ENCODE data around the gene TSPAN12.

The TSPAN12 gene

DNA sequence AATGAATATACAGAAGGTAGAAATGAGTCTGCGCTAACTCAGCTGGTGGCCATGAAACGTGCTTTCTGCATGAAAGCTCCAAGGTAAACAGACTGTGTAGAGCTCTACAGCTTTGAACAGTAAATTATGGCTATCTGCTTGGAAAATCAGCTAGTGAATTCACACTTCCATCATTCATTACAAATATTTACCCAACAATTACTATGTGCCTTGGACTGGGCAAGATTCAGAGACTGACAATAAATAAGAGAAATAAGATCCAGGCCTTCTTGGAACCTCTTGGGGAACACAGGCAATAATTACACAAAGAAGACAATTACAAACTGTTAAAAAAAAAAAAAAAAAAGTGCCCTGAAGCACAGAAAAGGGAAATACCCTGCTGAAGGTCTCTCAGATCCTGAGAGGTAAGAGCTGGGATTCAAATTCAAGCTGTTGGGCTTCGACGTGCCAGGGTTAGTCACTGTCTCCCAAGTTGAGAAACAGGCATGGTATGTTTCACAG lies 15.8 kb downstream of the TSPAN12 start:
- DNase-seq (ENCODE audit: low spot score), result no peak

DNA sequence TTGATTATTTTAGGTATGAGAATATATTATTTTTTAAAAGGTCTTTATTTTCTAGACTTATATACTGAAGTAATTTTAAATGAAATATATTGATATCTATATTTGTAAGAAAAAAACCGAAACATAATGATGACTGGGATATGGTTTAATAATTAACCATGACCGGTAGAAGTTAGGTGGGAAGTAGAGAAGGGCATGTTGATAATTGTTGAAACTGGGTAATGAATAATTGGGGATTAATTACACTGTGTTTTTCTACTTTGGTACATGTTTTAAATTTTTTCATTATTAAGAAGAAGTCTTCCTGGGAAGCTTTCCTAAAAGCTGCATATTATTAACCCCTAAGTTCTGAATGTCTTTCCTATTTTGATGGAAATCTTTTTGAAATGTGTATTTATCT lies 16.3 kb downstream of the TSPAN12 start:
- DNase-seq (ENCODE audit: low spot score), result no peak

DNA sequence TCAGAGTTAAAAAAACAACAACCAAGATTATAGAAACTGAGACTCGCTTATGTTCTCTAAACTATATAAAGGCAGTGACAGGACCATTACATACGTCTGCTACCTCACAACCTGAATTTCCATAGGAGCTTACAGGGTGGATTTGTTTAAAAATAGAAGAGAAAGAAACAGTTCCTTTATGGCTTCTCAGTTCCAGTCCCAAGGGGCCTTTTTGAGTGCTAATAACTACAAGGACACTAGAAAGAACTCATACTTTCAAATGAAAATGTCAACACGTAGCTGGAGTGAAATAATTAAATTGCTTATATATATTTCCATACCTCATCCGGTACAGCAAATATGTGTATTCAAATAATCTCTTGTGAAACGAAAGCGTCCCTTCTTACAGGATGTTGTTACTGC lies 19.7 kb downstream of the TSPAN12 start:
- DNase-seq (ENCODE audit: low spot score), result no peak

DNA sequence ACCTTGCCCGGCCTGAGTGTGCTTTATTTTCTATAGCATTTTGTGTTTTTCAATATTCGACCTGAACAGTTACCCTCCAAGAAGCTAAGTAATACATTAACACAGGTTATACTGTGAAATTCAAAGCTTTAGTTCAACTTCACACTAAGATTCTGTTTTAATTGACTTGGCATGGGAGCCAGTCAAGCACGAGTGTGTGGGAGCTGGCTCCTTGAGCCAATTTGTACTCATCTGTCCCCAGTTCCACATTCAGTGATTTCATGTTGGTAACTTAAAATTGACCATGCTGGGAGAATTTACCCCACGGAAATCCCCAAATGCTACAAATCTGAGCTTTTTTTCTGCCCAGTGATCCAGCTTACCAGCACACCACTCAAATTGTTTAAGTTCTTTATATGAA lies 20.3 kb downstream of the TSPAN12 start:
- DNase-seq (ENCODE audit: low spot score), result no peak

DNA sequence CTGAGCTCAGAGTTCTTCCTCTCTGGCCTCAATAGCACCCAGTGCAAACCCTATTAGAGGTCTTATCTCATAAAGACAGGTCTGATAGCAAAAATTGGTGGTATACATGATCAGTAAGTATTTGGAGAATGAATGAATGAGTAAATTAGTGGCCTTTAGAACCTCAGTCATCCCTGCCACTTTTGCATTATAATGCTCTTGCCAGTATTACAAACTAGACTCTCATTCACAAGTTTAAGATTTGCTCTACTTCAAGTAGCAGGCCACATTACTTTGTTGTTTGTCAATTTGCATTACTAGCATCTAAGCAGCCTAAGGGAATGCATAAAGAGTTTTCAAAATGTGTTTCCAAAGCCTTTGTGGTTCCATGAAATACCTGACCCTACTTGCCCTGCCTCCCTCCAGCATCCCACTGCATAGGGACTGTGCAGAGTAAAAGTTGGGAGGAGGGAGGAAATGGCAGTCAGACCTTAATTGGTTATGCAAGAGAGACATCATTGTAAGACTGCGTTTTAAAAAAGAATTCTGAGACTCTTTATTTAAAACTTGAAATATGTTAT lies 21.3 kb downstream of the TSPAN12 start:
- DNase-seq (ENCODE audit: low spot score), result no peak

DNA sequence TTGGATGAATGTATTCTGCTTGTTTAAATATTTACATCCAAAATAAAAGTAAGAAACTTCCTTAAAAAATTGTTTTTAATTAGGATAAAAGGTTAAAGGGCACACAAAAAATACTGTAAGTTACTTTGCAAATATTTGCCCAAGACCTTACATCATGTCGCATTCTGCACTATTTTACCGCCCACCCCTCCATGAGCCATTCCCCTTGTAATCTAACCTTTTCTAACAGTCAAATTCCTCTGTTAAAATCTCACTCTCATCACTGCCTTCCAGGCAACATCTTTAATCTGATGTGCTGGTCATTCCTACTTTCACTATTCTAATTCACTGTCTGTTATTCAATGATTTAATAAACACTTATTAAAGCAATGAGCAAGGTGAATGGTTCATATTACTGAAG lies 23.2 kb downstream of the TSPAN12 start:
- no peak for DNase-seq (ENCODE audit: low spot score)

DNA sequence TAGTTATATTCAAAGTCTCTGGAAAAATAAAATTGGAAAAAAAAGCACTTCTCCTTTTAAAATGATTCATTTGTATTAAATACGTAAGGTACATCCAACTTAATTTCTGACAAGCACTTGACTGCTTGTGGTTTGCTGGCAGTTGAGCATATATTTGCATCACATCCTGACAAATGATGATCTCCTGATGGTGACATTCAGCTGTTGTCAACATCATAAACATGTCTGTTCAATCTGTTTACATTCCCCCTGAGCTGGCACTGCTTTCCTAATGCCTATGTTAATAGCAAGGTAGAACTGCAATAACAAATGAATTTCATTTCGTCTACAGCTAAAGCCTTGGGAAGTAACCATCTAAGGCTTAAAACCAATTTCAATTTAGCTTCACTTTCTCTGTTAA lies 24.4 kb downstream of the TSPAN12 start:
- no peak for DNase-seq (ENCODE audit: low spot score)

DNA sequence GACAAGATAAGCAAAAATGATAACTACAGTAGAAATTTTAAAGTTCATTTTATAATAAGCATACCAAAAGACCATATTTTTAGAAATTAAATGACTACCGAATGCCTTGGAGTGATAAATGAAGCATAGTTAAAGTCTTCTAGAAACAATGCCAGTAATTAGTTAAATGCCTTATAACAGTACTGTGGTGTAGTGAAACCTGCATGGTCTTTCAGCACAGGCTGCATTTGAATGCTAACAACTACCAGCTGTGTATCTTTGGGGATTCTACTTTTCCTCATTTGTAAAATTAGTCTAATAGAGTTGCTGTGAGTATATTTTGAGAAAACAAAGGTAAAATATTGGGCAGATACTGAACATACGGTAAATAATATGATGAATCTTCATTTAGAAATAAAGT lies 25.1 kb downstream of the TSPAN12 start:
- DNase-seq (ENCODE audit: low spot score), result no peak

DNA sequence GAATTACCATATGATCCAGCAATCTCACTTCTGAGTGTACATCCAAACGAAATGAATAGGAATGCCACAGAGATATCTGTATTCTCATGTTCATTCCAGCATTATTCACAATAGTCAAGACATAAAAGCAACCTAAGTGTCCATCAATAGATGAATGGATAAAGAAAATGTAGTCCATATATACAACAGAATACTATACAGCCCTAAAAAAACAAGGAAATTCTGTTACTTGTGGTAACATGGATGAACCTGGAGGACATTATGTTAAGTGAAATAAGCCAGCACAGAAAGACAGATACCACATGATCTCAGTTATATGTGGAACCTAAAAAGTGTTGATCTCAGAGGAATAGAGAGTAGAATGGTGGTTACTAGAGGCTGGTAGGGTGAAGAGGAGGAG lies 26.7 kb downstream of the TSPAN12 start:
- DNase-seq (ENCODE audit: low spot score), result no peak

DNA sequence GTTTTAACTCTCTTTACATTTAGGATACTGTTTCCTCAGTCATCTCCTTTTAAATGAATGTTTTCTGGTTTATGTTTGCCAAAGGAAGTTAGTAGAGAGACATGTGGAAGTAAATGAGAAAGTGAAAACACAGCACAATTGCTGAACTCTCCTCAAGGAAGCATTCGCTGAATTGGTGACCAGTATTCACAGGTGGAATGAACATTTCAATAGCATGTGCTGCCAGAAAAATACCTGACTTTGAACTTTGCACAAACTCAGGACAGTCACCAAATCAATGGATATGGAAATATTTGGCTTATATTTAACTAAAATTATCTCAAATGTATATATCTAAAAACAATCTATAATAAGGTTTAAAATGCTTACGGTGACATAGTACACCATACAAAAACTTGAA lies 28.5 kb downstream of the TSPAN12 start:
- DNase-seq (ENCODE audit: low spot score), result no peak

DNA sequence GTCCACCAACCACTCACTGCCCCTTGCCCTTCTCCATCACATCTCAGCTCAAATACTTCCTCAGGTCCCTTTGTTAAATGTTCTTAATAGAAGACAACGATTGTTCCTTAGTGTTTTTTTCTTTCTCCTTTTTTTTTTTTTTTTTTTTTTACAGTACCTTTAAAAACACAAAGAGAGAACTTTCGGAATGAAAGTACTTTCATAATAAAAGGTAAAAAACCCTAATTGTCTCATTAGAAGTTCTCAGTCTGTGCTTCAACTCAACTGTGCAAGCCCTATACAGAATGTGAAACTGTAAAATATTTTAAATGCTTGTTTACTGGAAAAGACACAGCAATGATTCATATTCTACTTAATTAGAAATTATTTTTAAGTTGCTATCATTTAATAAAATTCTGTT lies 29.4 kb downstream of the TSPAN12 start:
- no peak for DNase-seq (ENCODE audit: low spot score)

DNA sequence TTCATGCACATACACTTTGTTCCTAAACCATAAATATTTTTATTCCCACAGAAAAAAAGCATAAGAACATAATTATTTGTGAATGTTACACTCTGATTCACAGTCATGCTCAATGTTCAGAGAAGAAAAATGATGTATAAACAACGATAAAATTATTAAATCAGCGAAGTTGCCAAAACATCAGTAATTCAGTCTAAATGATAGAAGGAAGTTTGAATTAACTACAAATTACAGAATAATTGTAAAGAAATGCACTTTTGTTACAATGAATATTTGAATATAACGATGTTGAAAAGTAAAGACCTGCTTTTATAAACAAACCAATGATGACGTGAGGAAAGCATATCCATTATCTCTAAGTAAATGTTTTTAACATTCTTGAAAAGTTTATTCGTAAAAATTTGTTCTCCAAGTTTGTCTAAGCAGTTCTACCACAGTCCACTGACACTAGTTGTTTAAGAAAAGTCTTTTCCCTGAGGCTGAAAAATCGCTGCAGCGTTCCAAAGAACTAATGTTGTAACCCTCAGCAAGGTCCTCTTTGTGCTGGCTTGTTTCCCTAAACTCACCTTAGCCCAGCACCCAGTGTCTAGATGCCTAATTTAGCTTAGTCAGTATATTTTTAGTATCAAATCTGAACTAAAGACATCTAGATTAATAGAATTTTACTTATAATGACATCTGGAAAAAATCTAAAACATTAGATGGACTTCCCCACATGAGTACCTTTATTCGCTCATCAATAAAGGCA lies 30.4 kb downstream of the TSPAN12 start:
- DNase-seq (ENCODE audit: low spot score), result no peak

DNA sequence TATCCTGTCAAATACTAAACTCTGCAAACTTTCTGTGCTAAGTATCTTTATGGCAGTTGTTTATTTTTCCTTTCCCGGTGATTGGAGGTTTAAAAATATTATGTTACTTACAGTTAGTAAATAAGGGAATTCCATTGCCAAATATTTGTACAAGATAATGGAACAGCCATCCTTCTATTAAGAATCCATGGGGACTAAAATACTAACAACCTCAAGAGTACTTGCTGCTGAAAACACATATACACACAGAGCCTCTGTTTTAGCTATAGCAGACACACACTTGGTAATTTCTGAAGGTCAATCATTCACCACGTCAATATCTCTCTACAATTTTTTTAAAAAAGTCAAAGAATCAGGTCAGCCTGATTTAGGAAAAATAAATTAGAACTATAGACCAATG lies 32.4 kb downstream of the TSPAN12 start:
- DNase-seq (ENCODE audit: low spot score), result no peak

DNA sequence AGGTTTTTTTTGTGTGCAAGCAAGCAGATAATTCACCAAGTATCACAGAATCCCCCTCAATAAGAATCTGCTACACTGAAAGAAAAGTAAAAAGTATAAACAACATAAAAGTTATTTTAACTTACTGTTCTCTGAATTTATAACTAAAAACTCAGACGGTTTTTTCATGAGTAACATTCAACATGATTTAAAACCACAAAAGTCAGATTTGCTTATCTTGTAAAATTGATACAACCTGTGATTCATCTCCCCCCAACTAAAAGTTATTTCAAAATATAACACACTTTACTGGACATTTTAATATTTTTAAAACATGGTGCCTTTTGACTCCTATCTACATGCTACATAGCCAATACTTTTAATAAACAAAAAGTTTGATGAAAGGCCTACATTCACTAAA lies 32.8 kb downstream of the TSPAN12 start:
- DNase-seq (ENCODE audit: low spot score), result no peak

DNA sequence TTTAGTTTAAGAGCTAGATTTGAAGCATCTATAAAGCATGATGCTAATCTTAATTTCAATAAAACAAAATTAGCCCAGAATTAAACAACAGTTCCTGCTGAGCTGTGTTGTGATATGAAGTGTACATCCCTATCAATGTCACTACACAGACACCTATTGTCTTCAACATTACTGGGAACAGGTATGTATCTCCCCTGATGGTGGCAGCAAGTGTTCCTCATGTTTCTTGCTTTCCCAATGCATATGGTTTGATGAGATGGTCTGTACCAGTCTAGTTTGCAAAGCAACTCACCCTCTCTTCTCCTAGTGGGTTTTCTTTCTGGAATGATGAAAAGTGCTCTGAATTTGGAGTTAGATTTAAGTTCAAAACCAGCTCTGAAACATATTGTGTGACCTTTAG lies 38.1 kb downstream of the TSPAN12 start:
- no peak for DNase-seq (ENCODE audit: low spot score)

DNA sequence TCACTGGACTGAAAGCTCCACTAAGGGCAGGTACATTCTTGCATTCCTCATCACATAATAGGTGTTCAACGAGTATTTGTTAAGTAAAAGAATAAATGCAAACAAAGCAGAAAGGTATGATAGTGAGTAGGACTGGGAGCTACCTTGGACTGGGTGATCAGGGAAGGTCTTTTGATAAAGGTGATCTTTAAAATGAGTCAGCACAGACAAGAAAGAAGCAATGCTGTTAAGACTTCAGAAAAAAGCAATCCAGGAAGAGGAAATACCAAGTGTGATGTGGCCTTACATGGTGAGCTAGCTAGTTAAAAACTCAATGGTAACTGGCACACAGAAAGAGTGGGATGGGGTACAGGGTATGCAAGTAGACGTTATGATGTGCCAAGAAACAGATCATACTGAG lies 40.1 kb downstream of the TSPAN12 start:
- no peak for DNase-seq (ENCODE audit: low spot score)

DNA sequence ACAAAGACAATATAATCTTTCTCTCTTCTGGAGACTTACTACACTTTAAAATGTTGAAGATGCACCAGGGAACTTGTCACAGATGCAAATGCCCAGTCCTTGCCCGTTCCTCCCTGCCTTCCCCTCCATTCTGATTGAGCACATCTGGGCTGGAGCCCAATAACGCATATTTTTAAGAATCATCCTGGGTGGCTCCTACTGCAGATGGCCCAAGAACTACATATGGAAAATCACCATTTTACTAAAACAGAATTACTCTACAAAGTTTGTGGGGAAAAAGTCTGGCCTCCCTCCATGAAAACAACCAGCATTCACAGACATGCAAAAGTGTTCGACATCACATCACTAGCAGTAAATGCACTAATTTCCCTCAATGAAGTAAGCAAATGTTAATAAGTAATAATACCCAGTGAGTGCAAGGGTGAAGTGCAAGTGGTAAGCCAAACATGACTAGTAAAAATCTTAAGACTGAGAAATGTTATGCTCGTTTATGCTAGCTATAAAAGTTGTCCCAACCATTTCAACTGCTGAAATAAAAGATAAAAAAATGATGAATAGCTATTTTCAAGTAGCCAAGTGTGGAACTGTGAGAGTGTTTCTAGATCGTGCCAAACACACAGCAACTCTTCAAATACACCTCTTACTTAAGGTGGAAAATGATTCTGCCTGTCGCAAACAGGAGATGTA lies 43.5 kb downstream of the TSPAN12 start:
- no peak for DNase-seq (ENCODE audit: low spot score)

DNA sequence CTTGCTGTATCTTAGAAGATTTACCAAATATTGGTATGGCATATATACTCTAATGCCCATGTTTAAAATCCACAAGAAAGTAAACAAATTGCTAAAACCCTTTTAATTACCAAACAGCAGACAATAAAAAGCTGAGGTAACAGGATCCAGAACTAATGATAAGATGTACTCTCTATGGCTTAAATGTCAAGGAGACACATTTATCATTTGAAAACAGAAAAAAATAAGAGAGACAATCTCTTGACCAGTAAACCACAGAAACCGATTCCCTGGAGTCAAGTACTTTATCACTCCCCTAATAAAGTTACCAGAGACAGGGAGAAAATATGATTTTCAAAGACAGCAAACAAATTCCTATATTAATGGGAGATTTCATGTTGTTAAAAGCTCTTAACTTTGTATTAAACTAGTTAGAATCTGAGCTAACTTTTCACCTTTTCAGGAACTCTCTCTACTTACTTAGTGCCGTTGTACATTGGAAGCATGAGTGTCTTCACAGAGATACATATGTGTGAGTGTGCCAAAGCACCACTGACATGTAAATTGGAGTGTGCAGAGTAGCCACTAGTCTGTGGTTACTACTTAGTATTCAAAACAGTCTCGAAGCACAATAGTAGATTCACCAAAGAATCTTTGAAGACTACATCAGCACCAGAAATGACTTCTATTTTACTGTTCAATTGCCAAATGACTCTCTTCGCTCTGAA lies 44.2 kb downstream of the TSPAN12 start:
- no peak for DNase-seq (ENCODE audit: low spot score)

DNA sequence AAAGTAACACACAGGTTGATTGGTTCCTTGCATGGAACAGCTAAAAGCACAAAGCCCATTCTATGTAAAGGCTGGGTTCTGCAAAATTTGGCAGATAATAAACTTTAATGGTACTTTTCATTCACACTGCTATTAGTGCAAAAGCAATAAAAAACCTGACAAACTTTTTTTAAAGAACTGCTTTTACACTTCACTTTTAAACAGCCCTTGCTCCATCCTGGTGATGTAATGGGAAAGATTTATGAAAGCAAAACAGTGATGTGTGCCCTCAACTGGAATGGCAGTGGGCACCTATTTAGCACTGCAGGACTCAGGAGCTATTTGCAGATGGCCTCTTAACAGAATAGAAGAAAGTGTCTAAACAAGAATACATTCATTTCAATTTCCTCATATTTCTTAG lies 44.9 kb downstream of the TSPAN12 start:
- no peak for DNase-seq (ENCODE audit: low spot score)

DNA sequence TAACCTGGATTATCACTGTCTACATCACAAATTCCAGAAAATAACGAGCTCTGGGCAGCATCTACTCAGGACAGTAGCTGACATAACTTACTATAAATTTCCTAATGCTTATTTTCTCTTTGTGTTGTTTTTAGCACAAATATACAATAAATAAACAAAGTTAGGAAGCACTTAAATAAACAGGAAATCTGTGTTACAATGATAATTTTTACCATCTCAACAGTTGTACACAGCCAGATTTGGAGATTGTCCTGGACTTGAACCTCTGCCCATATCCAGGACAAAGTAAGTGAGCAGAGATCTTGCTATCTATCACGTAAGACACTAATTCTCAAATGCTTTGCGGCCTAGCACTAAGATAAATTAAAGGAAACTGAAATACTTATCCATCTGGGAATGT lies 48.7 kb downstream of the TSPAN12 start:
- no peak for DNase-seq (ENCODE audit: low spot score)

DNA sequence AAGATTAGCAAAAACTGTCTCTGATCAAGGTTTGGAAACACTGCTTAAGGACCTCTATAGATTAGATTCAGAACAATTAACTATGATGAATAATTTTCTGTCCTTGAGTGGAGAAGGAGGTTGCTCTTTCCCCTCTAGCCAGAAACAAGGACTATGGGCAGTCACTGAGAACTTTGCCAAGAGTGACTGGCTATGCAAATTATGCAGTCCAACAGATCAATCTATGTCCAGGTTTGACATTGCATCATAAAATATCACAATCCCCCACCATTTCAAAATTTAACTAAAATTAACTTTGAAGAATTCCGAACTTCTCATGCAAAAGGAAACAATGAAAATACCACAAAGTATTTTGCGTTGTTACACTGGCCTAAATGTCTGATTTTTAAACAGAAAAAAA lies 50.6 kb downstream of the TSPAN12 start:
- no peak for DNase-seq (ENCODE audit: low spot score)

DNA sequence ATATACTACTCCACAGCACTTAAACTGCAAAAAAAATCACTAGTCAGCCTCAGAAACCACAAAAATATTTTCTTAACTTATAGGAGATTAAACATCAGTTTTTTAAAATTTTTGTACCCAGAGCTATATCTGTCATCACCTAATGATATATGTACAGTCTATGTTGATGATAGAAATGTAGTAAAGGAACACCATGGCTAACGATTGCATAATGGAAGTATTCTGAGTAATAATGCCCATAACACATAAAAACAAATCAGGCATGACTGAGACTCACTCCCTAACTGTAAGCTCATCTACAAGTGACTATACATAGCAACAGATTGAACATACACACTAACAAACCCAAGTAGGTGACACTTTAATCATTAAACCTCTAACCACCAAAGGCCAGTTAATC lies 51.3 kb downstream of the TSPAN12 start:
- no peak for DNase-seq (ENCODE audit: low spot score)
